Stomach (tissue), 4 donors: ENCODE results near the gene KIAA1217.

Experiments used
- EP300 ChIP-seq: sonication (generic); formaldehyde crosslinking; IDR thresholded peaks from one replicate; pipeline ENCODE4 v1.6.1; 2017; ENCODE audit warnings: antibody characterized with exemption
- POLR2AphosphoS5 ChIP-seq, 3 donors: sonication (generic); formaldehyde crosslinking; IDR thresholded peaks; one replicate each; pipeline ENCODE4 v1.6.1; 2016; ENCODE audit warnings: antibody characterized with exemption in 3 of 3
- TF ChIP-seq, protein P1 (sequence below), 7 experiments: fragments of 450-650 bp in 4 of 7; fragments of 200-600 bp in 3 of 7; sonication (generic) in 3 of 7; IDR thresholded peaks; one replicate each; pipeline ENCODE4 v1.5.1; 2016 to 2019; ENCODE audit warnings: antibody characterized with exemption in 7 of 7, control low read depth in 2 of 7, mild to moderate bottlenecking in 1 of 7

- TF ChIP-seq, protein P1, sequence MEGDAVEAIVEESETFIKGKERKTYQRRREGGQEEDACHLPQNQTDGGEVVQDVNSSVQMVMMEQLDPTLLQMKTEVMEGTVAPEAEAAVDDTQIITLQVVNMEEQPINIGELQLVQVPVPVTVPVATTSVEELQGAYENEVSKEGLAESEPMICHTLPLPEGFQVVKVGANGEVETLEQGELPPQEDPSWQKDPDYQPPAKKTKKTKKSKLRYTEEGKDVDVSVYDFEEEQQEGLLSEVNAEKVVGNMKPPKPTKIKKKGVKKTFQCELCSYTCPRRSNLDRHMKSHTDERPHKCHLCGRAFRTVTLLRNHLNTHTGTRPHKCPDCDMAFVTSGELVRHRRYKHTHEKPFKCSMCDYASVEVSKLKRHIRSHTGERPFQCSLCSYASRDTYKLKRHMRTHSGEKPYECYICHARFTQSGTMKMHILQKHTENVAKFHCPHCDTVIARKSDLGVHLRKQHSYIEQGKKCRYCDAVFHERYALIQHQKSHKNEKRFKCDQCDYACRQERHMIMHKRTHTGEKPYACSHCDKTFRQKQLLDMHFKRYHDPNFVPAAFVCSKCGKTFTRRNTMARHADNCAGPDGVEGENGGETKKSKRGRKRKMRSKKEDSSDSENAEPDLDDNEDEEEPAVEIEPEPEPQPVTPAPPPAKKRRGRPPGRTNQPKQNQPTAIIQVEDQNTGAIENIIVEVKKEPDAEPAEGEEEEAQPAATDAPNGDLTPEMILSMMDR (IDR thresholded peaks at IDR 0.05): no peak
- no peak for TF ChIP-seq POLR2AphosphoS5 (IDR thresholded peaks at IDR 0.05)
- no peak for TF ChIP-seq EP300
Measured at GRCh38 chr10:24209432-24209771, 464 bp downstream of the KIAA1217 start.
